Measurements from ENCODE around the gene ANXA11.
"Not testable (repeated sequence)": the region's sequence is repeated elsewhere in the genome, so short reads cannot be mapped to it uniquely, and the experiment has no call there.

- TF ChIP-seq, protein P1, sequence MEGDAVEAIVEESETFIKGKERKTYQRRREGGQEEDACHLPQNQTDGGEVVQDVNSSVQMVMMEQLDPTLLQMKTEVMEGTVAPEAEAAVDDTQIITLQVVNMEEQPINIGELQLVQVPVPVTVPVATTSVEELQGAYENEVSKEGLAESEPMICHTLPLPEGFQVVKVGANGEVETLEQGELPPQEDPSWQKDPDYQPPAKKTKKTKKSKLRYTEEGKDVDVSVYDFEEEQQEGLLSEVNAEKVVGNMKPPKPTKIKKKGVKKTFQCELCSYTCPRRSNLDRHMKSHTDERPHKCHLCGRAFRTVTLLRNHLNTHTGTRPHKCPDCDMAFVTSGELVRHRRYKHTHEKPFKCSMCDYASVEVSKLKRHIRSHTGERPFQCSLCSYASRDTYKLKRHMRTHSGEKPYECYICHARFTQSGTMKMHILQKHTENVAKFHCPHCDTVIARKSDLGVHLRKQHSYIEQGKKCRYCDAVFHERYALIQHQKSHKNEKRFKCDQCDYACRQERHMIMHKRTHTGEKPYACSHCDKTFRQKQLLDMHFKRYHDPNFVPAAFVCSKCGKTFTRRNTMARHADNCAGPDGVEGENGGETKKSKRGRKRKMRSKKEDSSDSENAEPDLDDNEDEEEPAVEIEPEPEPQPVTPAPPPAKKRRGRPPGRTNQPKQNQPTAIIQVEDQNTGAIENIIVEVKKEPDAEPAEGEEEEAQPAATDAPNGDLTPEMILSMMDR (IDR thresholded peaks at IDR 0.05; ENCODE audit: poor library complexity), result not testable (repeated sequence)
- not testable (repeated sequence) for TF ChIP-seq EZH2phosphoT487 (IDR thresholded peaks at IDR 0.05; ENCODE audit: low read depth, severe bottlenecking, unreplicated experiment)
These were observed 39.0 kb upstream of the ANXA11 start for GRCh38 chr10:80244371-80244770.

Data from hepatocyte (in vitro differentiated cells).